Right lobe of liver (tissue), 6 donors: ENCODE data around the gene SPRY4. TPM values are rescaled to one million over a fixed set of nuclear protein-coding genes. Genes with fewer than 3 reads are reported as not detected.
"Not testable (repeated sequence)": the region's sequence is repeated elsewhere in the genome, so short reads cannot be mapped to it uniquely, and the experiment has no call there.

ENCODE experiments used
- ATAC-seq, 4 donors: fragments of 200-7000 bp; cut with Tn5 transposase; one replicate each; pipeline ENCODE4 v1.9.1; 2020; ENCODE audit warnings: mild to moderate bottlenecking in 4 of 4, moderate library complexity in 4 of 4
- DNase-seq, 3 donors: peaks; one replicate each; pipeline ENCODE4 v3.0.0-alpha.2; 2020
- H3K27ac ChIP-seq, 3 donors: fragments of 200-600 bp; one replicate each; pipeline ENCODE4 v1.8.0; 2022
- H3K27me3 ChIP-seq, 2 donors: fragments of 200-600 bp; one replicate each; pipeline ENCODE4 v1.8.0; 2022
- H3K36me3 ChIP-seq, 4 donors: fragments of 200-600 bp; sonication (generic) in 1 of 4; one replicate each; pipeline versions ENCODE4 v1.5.1 to v1.8.0; 2017 to 2022; ENCODE audit warnings: control low read depth in 1 of 4
- H3K4me1 ChIP-seq, 4 donors: fragments of 200-600 bp; sonication (generic) in 1 of 4; one replicate each; pipeline versions ENCODE4 v1.5.1 to v1.8.0; 2017 to 2022; ENCODE audit warnings: control low read depth in 1 of 4
- H3K4me3 ChIP-seq, 3 donors: fragments of 200-600 bp; one replicate each; pipeline ENCODE4 v1.8.0; 2022
- H3K9me3 ChIP-seq, 4 donors: fragments of 200-600 bp; sonication (generic) in 1 of 4; one replicate each; pipeline versions ENCODE4 v1.5.1 to v1.8.0; 2017 to 2022; ENCODE audit warnings: control low read depth in 1 of 4
- CTCF ChIP-seq, 4 donors: fragments of 200-600 bp in 3 of 4; fragments of 450-650 bp in 1 of 4; IDR thresholded peaks; one replicate each; pipeline versions ENCODE4 v1.5.1 to v1.8.0; 2016 to 2022; ENCODE audit warnings: antibody characterized with exemption in 4 of 4, mild to moderate bottlenecking in 2 of 4
- POLR2A ChIP-seq: fragments of 450-650 bp; IDR thresholded peaks from one replicate; pipeline ENCODE4 v1.6.1; 2017; ENCODE audit warnings: antibody characterized with exemption, mild to moderate bottlenecking
- WGBS: methylation state at CpG from one replicate; pipeline ENCODE4 v1.1.6; 2018; ENCODE audit warnings: low coverage, low lambda C conversion rate; ENCODE audit not compliant: insufficient coverage; ENCODE audit errors: missing lambda C conversion rate; 5-methylcytosine and 5-hydroxymethylcytosine counted together
- intact Hi-C, 2 donors: fragments of 100-400 bp; cut with DNase I; formaldehyde crosslinking; loops; one replicate each; pipeline versions ENCODE4 v1.11.2 to v1.14.1; 2022
- total RNA-seq, 6 experiments: library from RNA; depleted of rRNA in 2 of 6; stranded (reverse); fragments of >200 nt in 2 of 6; fragmentation: NEBNext Ultra II Directional in 3 of 6; extraction: Animal tissue kit (Norgen Biotek cat#: 25700) in 3 of 6; gene quantifications; one replicate each; pipeline versions ENCODE4 v1.1.0 to v1.2.4, GENCODE V29; 2016 to 2023
- donor health status: DM: no; HTN: yes; CAD: no.
- donor health status: DM: no; HTN: no; CAD: no.
- donor health status: DM: no; HTN: no; CAD: no.
- donor health status: DM: no; HTN: yes; CAD: no.
- donor health status: DM: no; HTN: yes; CAD: no.

SPRY4 gene
- total RNA-seq, 6 experiments from 2014 or later, result 3.9 to 11.6 (median 7.3) TPM

- ATAC-seq (no peak), DNase-seq (no peak)
- H3K27me3 ChIP-seq, result no peaks in the 10 kb centered on the region
- H3K4me3 ChIP-seq, result no peak overlapping the region
- TF ChIP-seq CTCF (IDR thresholded peaks at IDR 0.05), result no peak
- no peak for TF ChIP-seq POLR2A
- H3K9me3 ChIP-seq, result no peaks in the 10 kb centered on the region
- intact Hi-C loops, result no loop called here
- H3K27ac ChIP-seq, result no peak overlapping the region
- no peaks in the 10 kb centered on the region for H3K36me3 ChIP-seq
- WGBS, result 69% methylated on average over 4 of the region's 4 CpGs
- no peaks in the 10 kb centered on the region for H3K4me1 ChIP-seq
Measured at GRCh38 chr5:142353071-142353472, 28.3 kb upstream of the SPRY4 start.

GRCh38 chr5:142350021-142350420 lies 25.2 kb upstream of the SPRY4 start:
- intact Hi-C loops, result no loop called here
- H3K27ac ChIP-seq, result no peak overlapping the region
- DNase-seq, result no peak
- no peak overlapping the region for H3K4me3 ChIP-seq
- peaks cover 0 to 4% (median 0%) of the 10 kb centered on the region in 4 donors for H3K9me3 ChIP-seq
- H3K4me1 ChIP-seq, result no peaks in the 10 kb centered on the region
- TF ChIP-seq CTCF (IDR thresholded peaks at IDR 0.05) (no peak), POLR2A (no peak)
- no peaks in the 10 kb centered on the region for H3K27me3 ChIP-seq
- no peak for ATAC-seq
- no peaks in the 10 kb centered on the region for H3K36me3 ChIP-seq

GRCh38 chr5:142346706-142347105 lies 21.9 kb upstream of the SPRY4 start:
- intact Hi-C loops, result no loop called here
- 77% methylated on average over 2 of the region's 2 CpGs for WGBS

GRCh38 chr5:142344915-142345314 lies 20.1 kb upstream of the SPRY4 start:
- H3K4me1 ChIP-seq, intact Hi-C loops, H3K4me3 ChIP-seq, H3K27ac ChIP-seq, H3K27me3 ChIP-seq, ATAC-seq, H3K36me3 ChIP-seq, DNase-seq: not testable (repeated sequence)
- H3K9me3 ChIP-seq, result peaks cover 0 to 11% (median 0%) of the 10 kb centered on the region in 4 donors
- WGBS, result 89% methylated on average over 3 of the region's 3 CpGs

More at GRCh38 chr5:142346706-142347105, 21.9 kb upstream of the SPRY4 start:
- H3K4me1 ChIP-seq, result no peaks in the 10 kb centered on the region
- H3K36me3 ChIP-seq, result no peaks in the 10 kb centered on the region
- H3K27ac ChIP-seq, result no peak overlapping the region
- ATAC-seq (no peak), DNase-seq (no peak)
- no peaks in the 10 kb centered on the region for H3K27me3 ChIP-seq
- TF ChIP-seq POLR2A (no peak), CTCF (IDR thresholded peaks at IDR 0.05) (no peak)
- H3K4me3 ChIP-seq, result no peak overlapping the region
- peaks cover 0 to 11% (median 0%) of the 10 kb centered on the region in 4 donors for H3K9me3 ChIP-seq

GRCh38 chr5:142343531-142343930 lies 18.7 kb upstream of the SPRY4 start:
- Histone ChIP-seq H3K9me3 (peaks cover 0 to 11% (median 0%) of the 10 kb centered on the region in 4 donors), H3K4me3 (no peak overlapping the region), H3K4me1 (no peaks in the 10 kb centered on the region), H3K27ac (no peak overlapping the region), H3K36me3 (no peaks in the 10 kb centered on the region), H3K27me3 (no peaks in the 10 kb centered on the region)
- no peak for DNase-seq
- ATAC-seq, result no peak
- no peak for TF ChIP-seq CTCF (IDR thresholded peaks at IDR 0.05)
- TF ChIP-seq POLR2A, result no peak
- intact Hi-C loops, result no loop called here
- 79% methylated on average over 2 of the region's 4 CpGs for WGBS
